Prostate gland (tissue), 2 donors: Measurements from ENCODE around the gene TBXA2R. TPM values are rescaled to one million over a fixed set of nuclear protein-coding genes. Genes with fewer than 3 reads are reported as not detected.

Experiments used
- DNase-seq: peaks from one replicate; pipeline ENCODE4 v3.0.0-alpha.2; 2019; ENCODE audit warnings: low spot score
- H3K27ac ChIP-seq, 2 donors: fragments of 200-600 bp; sonication (generic); 2 replicates each; pipeline ENCODE4 v1.5.1; 2017 to 2019
- H3K27me3 ChIP-seq: fragments of 200-600 bp; sonication (generic); replicated peaks from 2 replicates; pipeline ENCODE4 v1.5.1; 2019; ENCODE audit not compliant: insufficient read depth
- H3K36me3 ChIP-seq, 2 donors: fragments of 200-600 bp; sonication (generic); 1 replicate in 1 of 2; 2 replicates in 1 of 2; pipeline versions ENCODE4 v1.5.1 to v1.8.1; 2017 to 2019
- H3K4me1 ChIP-seq: fragments of 200-600 bp; sonication (generic); replicated peaks from 2 replicates; pipeline ENCODE4 v1.5.1; 2019
- H3K4me3 ChIP-seq, 2 donors: fragments of 200-600 bp; sonication (generic); 2 replicates each; pipeline ENCODE4 v1.5.1; 2017 to 2019
- H3K9me3 ChIP-seq: fragments of 200-600 bp; sonication (generic); 2 replicates; pipeline ENCODE4 v1.5.1; 2017
- CTCF ChIP-seq, 4 experiments: fragments of 200-600 bp in 2 of 4; fragments of 450-650 bp in 2 of 4; sonication (generic) in 2 of 4; IDR thresholded peaks; 1 replicate in 3 of 4; 2 replicates in 1 of 4; pipeline ENCODE4 v1.5.1; 2016 to 2019; ENCODE audit warnings: antibody characterized with exemption in 4 of 4, mild to moderate bottlenecking in 2 of 4, moderate library complexity in 2 of 4
- POLR2A ChIP-seq: fragments of 450-650 bp; IDR thresholded peaks from one replicate; pipeline ENCODE4 v1.6.1; 2016; ENCODE audit warnings: antibody characterized with exemption, mild to moderate bottlenecking
- POLR2AphosphoS5 ChIP-seq: sonication (generic); formaldehyde crosslinking; IDR thresholded peaks from one replicate; pipeline ENCODE4 v1.6.1; 2017; ENCODE audit warnings: antibody characterized with exemption
- WGBS: methylation state at CpG from one replicate; pipeline ENCODE4 v1.1.5; 2018; 5-methylcytosine and 5-hydroxymethylcytosine counted together
- intact Hi-C: fragments of 100-400 bp; cut with DNase I; formaldehyde crosslinking; loops from one replicate; pipeline ENCODE4 v1.14.2; 2022
- total RNA-seq, 2 donors: library from RNA; depleted of rRNA; stranded (reverse); fragments of >200 nt; gene quantifications; one replicate each; pipeline ENCODE4 v1.1.0, GENCODE V29; 2016

TBXA2R gene
- total RNA-seq: 1 to 10 TPM; 1.1 to 4.0 TPM

- intact Hi-C loops: no loop called here
- peak; percentile 33 for DNase-seq
- H3K4me1 ChIP-seq: peaks cover 10% of the 10 kb centered on the region
- H3K27me3 ChIP-seq: no peaks in the 10 kb centered on the region
- TF ChIP-seq POLR2AphosphoS5 (peak; percentile 3), CTCF (IDR thresholded peaks at IDR 0.05) (no peak), POLR2A (peak; percentile 19)
- peak within 1 kb of the TSS; percentile 30 to 35 for H3K4me3 ChIP-seq
- H3K36me3 ChIP-seq: peaks cover 0 to 7% of the 10 kb centered on the region in 2 donors
- H3K27ac ChIP-seq: peak within 1 kb of the TSS; percentile 46 to 51
- 3% methylated on average over 8 of the region's 46 CpGs for WGBS
- H3K9me3 ChIP-seq: no peaks in the 10 kb centered on the region
Measured at GRCh38 chr19:3606690-3607289, at the start of gene TBXA2R. TSS of gene TBXA2R (minus strand) at chr19:3606875. CDS start at chr19:3600634, 6,241 bp downstream.

- Histone ChIP-seq H3K27ac (no peak overlapping the region), H3K4me3 (no peak overlapping the region), H3K27me3 (no peaks in the 10 kb centered on the region), H3K36me3 (peaks cover 7 to 37% of the 10 kb centered on the region in 2 donors), H3K9me3 (no peaks in the 10 kb centered on the region), H3K4me1 (no peaks in the 10 kb centered on the region)
- TF ChIP-seq POLR2A: no peak
- TF ChIP-seq CTCF (IDR thresholded peaks at IDR 0.05): no peak
- no peak for TF ChIP-seq POLR2AphosphoS5
- 84% methylated on average over 36 of the region's 36 CpGs for WGBS
- intact Hi-C loops: no loop called here
- no peak for DNase-seq
Measured at GRCh38 chr19:3656073-3656746, 49.5 kb upstream of the TBXA2R start.

GRCh38 chr19:3655402-3656072 lies 48.9 kb upstream of the TBXA2R start:
- WGBS: 80% methylated on average over 25 of the region's 25 CpGs
- H3K36me3 ChIP-seq: peaks cover 7 to 37% of the 10 kb centered on the region in 2 donors

GRCh38 chr19:3653865-3654513 lies 47.3 kb upstream of the TBXA2R start:
- TF ChIP-seq POLR2AphosphoS5: no peak
- TF ChIP-seq CTCF (IDR thresholded peaks at IDR 0.05): no peak
- TF ChIP-seq POLR2A: no peak
- peaks cover 7 to 32% of the 10 kb centered on the region in 2 donors for H3K36me3 ChIP-seq
- no peaks in the 10 kb centered on the region for H3K9me3 ChIP-seq
- no peak overlapping the region for H3K27ac ChIP-seq
- H3K27me3 ChIP-seq: no peaks in the 10 kb centered on the region
- no peak for DNase-seq
- intact Hi-C loops: no loop called here
- 94% methylated on average over 20 of the region's 20 CpGs for WGBS
- H3K4me3 ChIP-seq: no peak overlapping the region
- H3K4me1 ChIP-seq: no peaks in the 10 kb centered on the region

More at GRCh38 chr19:3655402-3656072, 48.9 kb upstream of the TBXA2R start:
- Histone ChIP-seq H3K4me3 (no peak overlapping the region), H3K27ac (no peak overlapping the region), H3K4me1 (no peaks in the 10 kb centered on the region), H3K27me3 (no peaks in the 10 kb centered on the region), H3K9me3 (no peaks in the 10 kb centered on the region)
- DNase-seq: no peak
- TF ChIP-seq POLR2A (no peak), POLR2AphosphoS5 (no peak), CTCF (IDR thresholded peaks at IDR 0.05) (no peak)
- intact Hi-C loops: no loop called here
